GM06990 (cell line): ENCODE results near the gene CELA3B.

Source experiments
- DNase-seq: peaks from one replicate; pipeline ENCODE4 v3.0.0-alpha.2; 2011; ENCODE audit not compliant: insufficient read length; ENCODE audit errors: extremely low read depth
- H3K27me3 ChIP-seq: replicated peaks from 2 replicates; pipeline ENCODE4 v1.6.0; 2011; ENCODE audit warnings: low read length; ENCODE audit not compliant: control insufficient read depth, insufficient read depth
- H3K36me3 ChIP-seq: 2 replicates; pipeline ENCODE4 v1.5.1; 2011; ENCODE audit warnings: low read length; ENCODE audit not compliant: control insufficient read depth, insufficient read depth
- H3K4me3 ChIP-seq: replicated peaks from 2 replicates; pipeline ENCODE4 v1.5.1; 2011; ENCODE audit warnings: low read depth, mild to moderate bottlenecking, control low read depth, low read length
- CTCF ChIP-seq: IDR thresholded peaks from 2 replicates; pipeline ENCODE4 v1.5.1; 2011; ENCODE audit warnings: low read length, control low read depth, mild to moderate bottlenecking, inconsistent platforms; ENCODE audit not compliant: insufficient read depth, poor library complexity, severe bottlenecking

Gene CELA3B

GRCh38 chr1:21937034-21937371 is 39.8 kb upstream of the CELA3B start, which contains the start of gene HSPG2:
Gene HSPG2 (minus strand): TSS chr1:21937310. CDS start chr1:21937217, 93 bp downstream.
- no peak for DNase-seq
- H3K27me3 ChIP-seq: no peaks in the 10 kb centered on the region; the same call in none of the 2 replicates
- peak within 1 kb of the TSS; percentile 50 for H3K4me3 ChIP-seq
- no peak for TF ChIP-seq CTCF
- H3K36me3 ChIP-seq: no peaks in the 10 kb centered on the region

GRCh38 chr1:21937372-21938121 is 39.3 kb upstream of the CELA3B start:
- Histone ChIP-seq H3K36me3 (no peaks in the 10 kb centered on the region), H3K27me3 (no peaks in the 10 kb centered on the region; the same call in none of the 2 replicates), H3K4me3 (peak overlapping the region; percentile 50)
- TF ChIP-seq CTCF: no peak
- DNase-seq: peak; percentile 64

DNA sequence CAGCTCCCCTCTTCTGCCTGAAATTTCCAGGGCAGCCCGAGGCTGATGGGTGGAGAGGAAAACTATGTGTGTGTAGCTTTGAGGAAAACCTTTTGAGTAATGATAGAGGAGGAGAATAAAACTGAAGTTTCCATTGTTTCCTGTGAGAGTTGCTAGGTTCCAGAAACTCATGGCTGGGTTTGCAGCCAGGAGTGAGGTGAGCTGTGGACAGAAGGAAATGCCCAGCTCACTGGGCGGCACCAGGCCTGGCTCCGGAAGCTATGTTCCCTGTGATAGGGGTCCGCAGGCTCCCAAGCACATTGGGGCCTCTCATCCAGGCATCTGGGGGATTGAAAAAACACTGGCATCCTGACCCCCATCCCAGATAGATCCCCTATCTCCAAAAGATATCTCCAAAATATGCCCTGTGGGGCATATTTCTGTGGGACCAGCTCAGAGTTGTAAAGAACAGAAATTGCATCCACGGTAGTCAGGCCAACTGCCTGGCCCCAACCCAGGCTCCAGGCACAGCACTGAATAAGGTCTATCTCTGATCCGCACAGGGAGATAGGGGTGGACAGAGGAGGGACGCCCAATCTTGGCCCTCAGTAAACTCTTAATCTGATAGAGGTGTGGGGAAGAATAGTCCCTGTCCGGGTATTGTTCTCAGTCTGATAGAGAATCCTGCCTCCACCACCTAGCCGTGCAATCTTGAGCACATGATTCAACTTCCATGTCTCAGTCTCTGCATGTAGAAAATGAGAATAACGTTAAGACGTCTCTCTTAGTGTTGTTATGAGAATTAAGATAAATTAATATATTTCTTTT is 37.9 kb upstream of the CELA3B start:
- Histone ChIP-seq H3K36me3 (no peaks in the 10 kb centered on the region), H3K4me3 (no peak overlapping the region), H3K27me3 (no peaks in the 10 kb centered on the region; the same call in none of the 2 replicates)
- TF ChIP-seq CTCF: no peak
- DNase-seq: no peak

DNA sequence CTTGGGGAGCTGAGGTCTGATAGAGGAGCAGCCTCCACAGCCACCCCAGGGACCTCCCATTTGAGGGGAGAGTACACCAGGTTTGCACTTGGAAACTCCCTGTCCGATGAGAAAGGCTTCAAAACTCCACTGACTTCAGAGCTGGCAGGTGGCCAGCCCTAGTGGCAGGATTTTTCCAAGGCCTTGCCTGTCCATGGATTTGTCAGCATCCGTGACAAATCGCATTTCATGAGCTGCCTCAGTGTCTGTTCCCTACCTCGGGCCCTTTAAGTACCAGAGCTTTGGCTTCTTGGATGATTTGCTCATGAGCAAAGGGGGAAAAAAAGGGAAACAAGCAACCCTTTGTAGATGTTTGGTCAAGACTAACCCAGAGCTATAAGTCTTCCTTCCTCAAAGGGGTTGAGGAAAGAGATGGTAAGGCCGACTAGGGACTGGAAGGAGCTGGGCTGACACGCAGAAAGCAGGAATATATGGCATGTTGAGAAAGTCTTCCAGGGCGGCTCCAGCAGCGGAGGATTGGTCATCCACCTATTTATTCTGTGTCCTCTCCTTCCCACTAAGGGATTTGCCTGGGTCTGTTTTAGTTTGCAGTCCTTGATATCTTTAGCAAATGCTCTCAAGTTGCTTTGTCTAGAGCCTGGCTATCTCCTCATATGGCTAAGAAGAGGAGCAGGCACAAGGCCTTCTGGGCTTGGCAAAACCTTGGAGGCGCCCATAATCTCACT is 37.0 kb upstream of the CELA3B start:
- TF ChIP-seq CTCF: no peak
- DNase-seq: no peak
- Histone ChIP-seq H3K4me3 (no peak overlapping the region), H3K27me3 (no peaks in the 10 kb centered on the region; the same call in none of the 2 replicates), H3K36me3 (no peaks in the 10 kb centered on the region)

GRCh38 chr1:21940492-21940891 is 36.3 kb upstream of the CELA3B start:
- TF ChIP-seq CTCF: no peak
- Histone ChIP-seq H3K4me3 (no peak overlapping the region), H3K27me3 (no peaks in the 10 kb centered on the region; the same call in none of the 2 replicates), H3K36me3 (no peaks in the 10 kb centered on the region)
- DNase-seq: no peak
